Right atrium auricular region (tissue), 2 donors: ENCODE data around the gene NPPB. TPM values are rescaled to one million over a fixed set of nuclear protein-coding genes. Genes with fewer than 3 reads are reported as not detected.

Experiments
- DNase-seq: peaks from one replicate; pipeline ENCODE4 v3.0.0-alpha.2; 2019; ENCODE audit warnings: low spot score
- H3K27ac ChIP-seq, 2 donors: fragments of 200-600 bp; sonication (generic); 1 replicate in 1 of 2; 2 replicates in 1 of 2; pipeline ENCODE4 v1.5.1; 2016 to 2019
- H3K27me3 ChIP-seq, 2 donors: fragments of 200-600 bp; sonication (generic); one replicate each; pipeline versions ENCODE4 v1.5.1 to v1.6.0; 2017 to 2019
- H3K36me3 ChIP-seq: fragments of 200-600 bp; sonication (generic); one replicate; pipeline ENCODE4 v1.5.1; 2016
- H3K4me1 ChIP-seq, 2 donors: fragments of 200-600 bp; sonication (generic); one replicate each; pipeline versions ENCODE4 v1.5.1 to v1.6.0; 2017 to 2019
- H3K4me3 ChIP-seq, 2 donors: fragments of 200-600 bp; sonication (generic); 1 replicate in 1 of 2; 2 replicates in 1 of 2; pipeline ENCODE4 v1.5.1; 2017 to 2019; ENCODE audit warnings: mild to moderate bottlenecking in 1 of 2, moderate library complexity in 1 of 2
- H3K9me3 ChIP-seq, 2 donors: fragments of 200-600 bp; sonication (generic); one replicate each; pipeline ENCODE4 v1.5.1; 2019
- total RNA-seq, 2 donors: library from RNA; depleted of rRNA; stranded (reverse); fragments of >200 nt; gene quantifications; one replicate each; pipeline ENCODE4 v1.1.0, GENCODE V29; 2016
- TF ChIP-seq, protein P1 (sequence below), 2 donors: fragments of 200-600 bp; sonication (generic); IDR thresholded peaks; one replicate each; pipeline ENCODE4 v1.5.1; 2019; ENCODE audit warnings: antibody characterized with exemption in 2 of 2

Gene NPPB
- total RNA-seq, 2 donors from 2014 or later: 1,081 to 10,488 TPM

- H3K4me1 ChIP-seq: peaks cover 0 to 37% of the 10 kb centered on the region in 2 donors
- H3K9me3 ChIP-seq: no peaks in the 10 kb centered on the region
- TF ChIP-seq, protein P1, sequence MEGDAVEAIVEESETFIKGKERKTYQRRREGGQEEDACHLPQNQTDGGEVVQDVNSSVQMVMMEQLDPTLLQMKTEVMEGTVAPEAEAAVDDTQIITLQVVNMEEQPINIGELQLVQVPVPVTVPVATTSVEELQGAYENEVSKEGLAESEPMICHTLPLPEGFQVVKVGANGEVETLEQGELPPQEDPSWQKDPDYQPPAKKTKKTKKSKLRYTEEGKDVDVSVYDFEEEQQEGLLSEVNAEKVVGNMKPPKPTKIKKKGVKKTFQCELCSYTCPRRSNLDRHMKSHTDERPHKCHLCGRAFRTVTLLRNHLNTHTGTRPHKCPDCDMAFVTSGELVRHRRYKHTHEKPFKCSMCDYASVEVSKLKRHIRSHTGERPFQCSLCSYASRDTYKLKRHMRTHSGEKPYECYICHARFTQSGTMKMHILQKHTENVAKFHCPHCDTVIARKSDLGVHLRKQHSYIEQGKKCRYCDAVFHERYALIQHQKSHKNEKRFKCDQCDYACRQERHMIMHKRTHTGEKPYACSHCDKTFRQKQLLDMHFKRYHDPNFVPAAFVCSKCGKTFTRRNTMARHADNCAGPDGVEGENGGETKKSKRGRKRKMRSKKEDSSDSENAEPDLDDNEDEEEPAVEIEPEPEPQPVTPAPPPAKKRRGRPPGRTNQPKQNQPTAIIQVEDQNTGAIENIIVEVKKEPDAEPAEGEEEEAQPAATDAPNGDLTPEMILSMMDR (IDR thresholded peaks at IDR 0.05): no peak
- H3K27me3 ChIP-seq: no peaks in the 10 kb centered on the region
- peaks cover 39% of the 10 kb centered on the region for H3K36me3 ChIP-seq
- H3K4me3 ChIP-seq: peak overlapping the region; percentile 57 to 67
- no peak for DNase-seq
- H3K27ac ChIP-seq: peak overlapping the region; percentile 86 to 92
Observed at GRCh38 chr1:11845641-11846335, 13.0 kb downstream of the NPPB start.

DNA sequence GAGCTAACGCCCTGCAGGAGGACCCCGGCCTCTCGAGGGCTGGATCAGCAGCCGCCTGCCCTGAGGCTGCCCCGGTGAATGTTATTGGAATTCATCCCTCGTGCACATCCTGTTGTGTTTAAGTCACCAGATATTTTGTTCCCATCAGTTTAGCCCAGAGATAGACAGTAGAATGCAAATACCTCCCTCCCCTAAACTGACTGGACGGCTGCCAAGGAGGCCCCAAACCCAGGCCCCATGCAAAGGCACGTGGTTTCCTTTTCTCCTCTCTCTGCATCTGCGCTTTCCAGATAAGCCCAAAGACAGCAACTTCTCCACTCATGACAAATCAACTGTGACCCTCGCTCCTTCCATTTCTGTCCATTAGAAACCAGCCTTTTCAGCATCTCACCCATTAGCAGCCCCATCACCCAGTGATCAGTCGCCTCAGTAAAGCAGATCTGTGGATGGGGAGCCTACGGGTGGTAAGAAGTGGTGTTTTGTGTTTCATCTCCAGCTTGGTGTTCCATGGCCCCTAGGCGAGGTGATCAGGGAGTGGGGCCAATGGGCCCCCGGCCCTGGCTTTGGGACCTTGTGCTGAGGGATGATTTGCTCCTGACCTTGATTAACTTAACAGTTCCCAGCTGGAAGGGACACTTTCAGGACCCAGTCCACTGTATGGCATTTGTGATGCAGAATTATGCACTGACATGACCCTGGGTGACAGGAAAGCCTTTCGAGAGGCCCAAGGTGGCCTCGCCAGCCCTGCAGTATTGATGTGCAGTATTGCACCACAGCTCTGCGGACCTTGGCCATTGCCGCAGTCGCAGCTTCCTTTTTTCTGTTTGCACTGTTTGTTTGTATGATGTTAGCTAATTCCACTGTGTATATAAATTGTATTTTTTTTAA is 16.3 kb downstream of the NPPB start:
- H3K36me3 ChIP-seq: peaks cover 71% of the 10 kb centered on the region
- TF ChIP-seq, protein P1 (IDR thresholded peaks at IDR 0.05): no peak
- H3K27ac ChIP-seq: peak overlapping the region; percentile 85 to 92
- DNase-seq: no peak
- no peaks in the 10 kb centered on the region for H3K9me3 ChIP-seq
- no peak overlapping the region for H3K4me3 ChIP-seq
- H3K27me3 ChIP-seq: no peaks in the 10 kb centered on the region
- H3K4me1 ChIP-seq: peaks cover 0 to 44% of the 10 kb centered on the region in 2 donors

GRCh38 chr1:11841245-11842153 is 17.2 kb downstream of the NPPB start:
- no peak overlapping the region for H3K4me3 ChIP-seq
- DNase-seq: peak; percentile 77
- peaks cover 0 to 44% of the 10 kb centered on the region in 2 donors for H3K4me1 ChIP-seq
- peak overlapping the region; percentile 85 to 92 for H3K27ac ChIP-seq
- H3K9me3 ChIP-seq: no peaks in the 10 kb centered on the region
- TF ChIP-seq, protein P1 (IDR thresholded peaks at IDR 0.05): no peak
- H3K27me3 ChIP-seq: no peaks in the 10 kb centered on the region
- H3K36me3 ChIP-seq: peaks cover 72% of the 10 kb centered on the region

DNA sequence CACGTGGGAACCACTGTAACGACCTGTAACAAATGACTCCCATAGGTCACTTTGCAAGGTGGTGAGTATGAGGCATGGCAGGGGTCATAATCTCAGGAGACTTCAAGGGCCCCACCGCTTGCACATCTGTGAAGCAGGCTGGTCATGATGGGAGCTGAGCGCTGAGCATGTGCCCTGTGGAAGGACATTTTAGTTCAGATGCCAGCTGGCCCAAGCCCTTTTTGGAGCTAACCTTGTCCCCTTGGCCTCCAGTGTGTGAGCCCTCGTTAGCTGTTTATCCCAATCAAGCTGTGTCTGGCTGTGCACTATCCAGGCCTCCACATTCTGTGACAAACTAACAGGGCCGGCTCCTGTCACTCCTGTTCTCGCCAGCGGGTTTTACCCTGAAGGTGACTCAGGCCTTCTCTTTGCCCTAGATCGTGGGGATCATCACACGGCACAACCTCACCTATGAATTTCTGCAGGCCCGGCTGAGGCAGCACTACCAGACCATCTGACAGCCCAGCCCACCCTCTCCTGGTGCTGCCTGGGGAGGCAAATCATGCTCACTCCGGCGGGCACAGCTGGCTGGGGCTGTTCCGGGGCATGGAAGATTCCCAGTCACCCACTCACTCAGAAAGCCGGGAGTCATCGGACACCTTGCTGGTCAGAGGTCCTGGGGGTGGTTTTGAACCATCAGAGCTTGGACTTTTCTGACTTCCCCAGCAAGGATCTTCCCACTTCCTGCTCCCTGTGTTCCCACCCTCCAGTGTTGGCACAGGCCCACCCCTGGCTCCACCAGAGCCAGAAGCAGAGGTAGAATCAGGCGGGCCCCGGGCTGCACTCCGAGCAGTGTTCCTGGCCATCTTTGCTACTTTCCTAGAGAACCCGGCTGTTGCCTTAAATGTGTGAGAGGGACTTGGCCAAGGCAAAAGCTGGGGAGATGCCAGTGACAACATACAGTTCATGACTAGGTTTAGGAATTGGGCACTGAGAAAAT is 18.7 kb downstream of the NPPB start:
- Histone ChIP-seq H3K9me3 (no peaks in the 10 kb centered on the region), H3K4me1 (peaks cover 0 to 44% of the 10 kb centered on the region in 2 donors), H3K4me3 (no peak overlapping the region), H3K27ac (peak overlapping the region; percentile 85 to 92), H3K27me3 (no peaks in the 10 kb centered on the region), H3K36me3 (peaks cover 72% of the 10 kb centered on the region)
- DNase-seq: no peak
- TF ChIP-seq, protein P1 (IDR thresholded peaks at IDR 0.05): no peak
